Measurements from ENCODE around the gene RASGRF1.
"Not testable (repeated sequence)": the region's sequence is repeated elsewhere in the genome, so short reads cannot be mapped to it uniquely, and the experiment has no call there.

Gene RASGRF1

GRCh38 chr15:79003301-79003700 is 87.3 kb downstream of the RASGRF1 start:
- DNase-seq, result no peak

- DNase-seq, result no peak
Measured at GRCh38 chr15:79002581-79002980, 88.0 kb downstream of the RASGRF1 start.

GRCh38 chr15:78999636-79000035 is 90.9 kb downstream of the RASGRF1 start:
- no peak for DNase-seq

- DNase-seq, result no peak
Measured at GRCh38 chr15:78998526-78998925, 92.1 kb downstream of the RASGRF1 start.

GRCh38 chr15:78997981-78998499 is 92.5 kb downstream of the RASGRF1 start:
- no peak for DNase-seq

- DNase-seq, result no peak
Measured at GRCh38 chr15:78996894-78997275, 93.7 kb downstream of the RASGRF1 start.

- DNase-seq, result no peak
Measured at GRCh38 chr15:78995921-78996893, 94.4 kb downstream of the RASGRF1 start.

GRCh38 chr15:78995161-78995560 is 95.4 kb downstream of the RASGRF1 start:
- DNase-seq, result not testable (repeated sequence)

GRCh38 chr15:78993931-78994530 is 96.5 kb downstream of the RASGRF1 start:
- DNase-seq, result no peak

- no peak for DNase-seq
Measured at GRCh38 chr15:78993257-78993930, 97.2 kb downstream of the RASGRF1 start.

- no peak for DNase-seq
Measured at GRCh38 chr15:78992416-78993256, 97.9 kb downstream of the RASGRF1 start.

GRCh38 chr15:78991879-78992278 is 98.7 kb downstream of the RASGRF1 start:
- DNase-seq, result no peak

GRCh38 chr15:78991476-78991875 is 99.1 kb downstream of the RASGRF1 start:
- DNase-seq, result no peak

- DNase-seq, result no peak
Measured at GRCh38 chr15:78990278-78990677, 100.3 kb downstream of the RASGRF1 start.

GRCh38 chr15:78989701-78990240 is 100.8 kb downstream of the RASGRF1 start:
- DNase-seq, result no peak

- no peak for DNase-seq
Measured at GRCh38 chr15:78988361-78988911, 102.1 kb downstream of the RASGRF1 start.

GRCh38 chr15:78987556-78988360 is 102.8 kb downstream of the RASGRF1 start:
- DNase-seq, result no peak

GRCh38 chr15:78985859-78986475 is 104.6 kb downstream of the RASGRF1 start:
- DNase-seq, result no peak

GRCh38 chr15:78984041-78984440 is 106.5 kb downstream of the RASGRF1 start:
- no peak for DNase-seq

GRCh38 chr15:78983146-78983918 is 107.2 kb downstream of the RASGRF1 start:
- no peak for DNase-seq
